HCT116 (cell line): ENCODE data around the gene ADGRE3.

Experiments
- JUND ChIP-seq: IDR thresholded peaks from 2 replicates; pipeline ENCODE4 v1.6.1; 2012
- POLR2AphosphoS5 ChIP-seq: IDR thresholded peaks from 2 replicates; pipeline ENCODE4 v1.6.1; 2011; ENCODE audit warnings: mild to moderate bottlenecking, low read depth, low read length, moderate library complexity
- ZFX ChIP-seq: fragments of 450-650 bp; IDR thresholded peaks from 2 replicates; pipeline ENCODE4 v1.6.1; 2017
- TF ChIP-seq, protein P1 (sequence below), 3 experiments: fragments of 200-600 bp in 1 of 3; sonication (generic) in 1 of 3; IDR thresholded peaks in 2 of 3; conservative IDR thresholded peaks in 1 of 3; 2 replicates each; pipeline ENCODE4 v1.5.1; 2012 to 2017; ENCODE audit warnings: low read depth in 2 of 3, low read length in 2 of 3, antibody characterized with exemption in 1 of 3, borderline replicate concordance in 1 of 3, control low read depth in 1 of 3, mild to moderate bottlenecking in 1 of 3, mixed read lengths in 1 of 3, mixed run types in 1 of 3, moderate library complexity in 1 of 3; ENCODE audit not compliant: insufficient read depth in 1 of 3

- TF ChIP-seq JUND (no peak), POLR2AphosphoS5 (no peak), ZFX (no peak)
- TF ChIP-seq, protein P1, sequence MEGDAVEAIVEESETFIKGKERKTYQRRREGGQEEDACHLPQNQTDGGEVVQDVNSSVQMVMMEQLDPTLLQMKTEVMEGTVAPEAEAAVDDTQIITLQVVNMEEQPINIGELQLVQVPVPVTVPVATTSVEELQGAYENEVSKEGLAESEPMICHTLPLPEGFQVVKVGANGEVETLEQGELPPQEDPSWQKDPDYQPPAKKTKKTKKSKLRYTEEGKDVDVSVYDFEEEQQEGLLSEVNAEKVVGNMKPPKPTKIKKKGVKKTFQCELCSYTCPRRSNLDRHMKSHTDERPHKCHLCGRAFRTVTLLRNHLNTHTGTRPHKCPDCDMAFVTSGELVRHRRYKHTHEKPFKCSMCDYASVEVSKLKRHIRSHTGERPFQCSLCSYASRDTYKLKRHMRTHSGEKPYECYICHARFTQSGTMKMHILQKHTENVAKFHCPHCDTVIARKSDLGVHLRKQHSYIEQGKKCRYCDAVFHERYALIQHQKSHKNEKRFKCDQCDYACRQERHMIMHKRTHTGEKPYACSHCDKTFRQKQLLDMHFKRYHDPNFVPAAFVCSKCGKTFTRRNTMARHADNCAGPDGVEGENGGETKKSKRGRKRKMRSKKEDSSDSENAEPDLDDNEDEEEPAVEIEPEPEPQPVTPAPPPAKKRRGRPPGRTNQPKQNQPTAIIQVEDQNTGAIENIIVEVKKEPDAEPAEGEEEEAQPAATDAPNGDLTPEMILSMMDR (IDR thresholded peaks at IDR 0.05 in 2 of 3, conservative IDR thresholded peaks at IDR 0.05 in 1 of 3; ENCODE audit: borderline replicate concordance in 1 of 3, insufficient read depth in 1 of 3, low read depth in 2 of 3, low read length in 2 of 3), result no peak
These were observed 2.3 kb downstream of the ADGRE3 start for GRCh38 chr19:14672188-14672872.
